H1 (cell line): Measurements from ENCODE around the gene PAQR4. TPM values are rescaled to one million over a fixed set of nuclear protein-coding genes. Genes with fewer than 3 reads are reported as not detected.

ENCODE experiments used
- CTCF ChIA-PET: fragments of 300-600 bp; sonication (Branson Sonifier 250); formaldehyde crosslinking; loops from one replicate; lab custom pipeline; 2021; ENCODE audit not compliant: partially characterized antibody; lab: Charles Lee
- POLR2A ChIA-PET: fragments of 300-600 bp; sonication (Branson Sonifier 250); formaldehyde crosslinking; loops from one replicate; lab custom pipeline; 2021; ENCODE audit warnings: inconsistent platforms; ENCODE audit not compliant: partially characterized antibody; lab: Charles Lee
- DNase-seq, 2 experiments: peaks; one replicate each; pipeline versions ENCODE4 v3.0.0 to v3.0.0-alpha.2; 2010 to 2022; ENCODE audit warnings: low spot score in 2 of 2, low read depth in 1 of 2, mixed read lengths in 1 of 2
- FAIRE-seq: peaks from 2 replicates; lab custom pipeline; 2011; peaks lifted over from hg19 to GRCh38; lab: Jason Lieb, UNC
- H2AFZ ChIP-seq: 2 replicates; pipeline ENCODE4 v1.8.1; 2012; ENCODE audit warnings: low read length, inconsistent platforms
- H2AK5ac ChIP-seq: 2 replicates; pipeline ENCODE4 v1.6.1; 2013; ENCODE audit warnings: low read depth, low read length
- H2BK120ac ChIP-seq: replicated peaks from 2 replicates; pipeline ENCODE3; 2013; ENCODE audit warnings: low read depth, low read length, inconsistent platforms
- H2BK12ac ChIP-seq: 2 replicates; pipeline ENCODE4 v1.6.1; 2013; ENCODE audit warnings: low read depth, low read length
- H2BK15ac ChIP-seq: 2 replicates; pipeline ENCODE4 v1.6.1; 2013; ENCODE audit warnings: low read length
- H2BK20ac ChIP-seq: 2 replicates; pipeline ENCODE4 v1.6.1; 2013; ENCODE audit warnings: low read length
- H2BK5ac ChIP-seq: 2 replicates; pipeline ENCODE4 v1.6.1; 2013; ENCODE audit warnings: low read depth, low read length
- H3K14ac ChIP-seq: 2 replicates; pipeline ENCODE4 v1.6.1; 2013; ENCODE audit warnings: inconsistent platforms; ENCODE audit not compliant: insufficient read length
- H3K18ac ChIP-seq: 2 replicates; pipeline ENCODE4 v1.6.1; 2013; ENCODE audit warnings: low read length; ENCODE audit errors: extremely low read depth
- H3K23ac ChIP-seq: 2 replicates; pipeline ENCODE4 v1.6.1; 2013; ENCODE audit warnings: inconsistent platforms; ENCODE audit not compliant: insufficient read length
- H3K23me2 ChIP-seq: 2 replicates; pipeline ENCODE4 v1.6.1; 2013; ENCODE audit warnings: low read depth, low read length
- H3K27ac ChIP-seq: 2 replicates; pipeline ENCODE4 v1.6.1; 2011; ENCODE audit warnings: low read depth, low read length, inconsistent platforms
- H3K27me3 ChIP-seq, 4 experiments: replicated peaks in 1 of 4; 1 replicate in 1 of 4; 2 replicates in 3 of 4; pipeline versions ENCODE4 v1.6.1 to v1.8.1; 2011 to 2013; ENCODE audit warnings: low read length in 3 of 4, mild to moderate bottlenecking in 3 of 4, inconsistent platforms in 2 of 4, mixed read lengths in 2 of 4, moderate library complexity in 1 of 4; ENCODE audit not compliant: control insufficient read depth in 3 of 4, insufficient read depth in 3 of 4; ENCODE audit errors: extremely low read depth in 1 of 4
- H3K36me3 ChIP-seq, 4 experiments: 2 replicates each; pipeline versions ENCODE4 v1.6.1 to v1.8.1; 2011 to 2013; ENCODE audit warnings: mild to moderate bottlenecking in 4 of 4, low read length in 3 of 4, moderate library complexity in 2 of 4, control low read depth in 1 of 4, inconsistent platforms in 1 of 4; ENCODE audit not compliant: insufficient read depth in 4 of 4, control insufficient read depth in 2 of 4
- H3K4ac ChIP-seq: replicated peaks from 2 replicates; pipeline ENCODE3; 2013; ENCODE audit warnings: low read length, low read depth, mixed read lengths, inconsistent platforms; ENCODE audit not compliant: insufficient read length
- H3K4me1 ChIP-seq, 4 experiments: replicated peaks in 1 of 4; 1 replicate in 1 of 4; 2 replicates in 3 of 4; pipeline versions ENCODE4 v1.6.1 to v1.8.1; 2011 to 2013; ENCODE audit warnings: low read length in 3 of 4, inconsistent platforms in 2 of 4, mixed read lengths in 1 of 4; ENCODE audit not compliant: insufficient read depth in 4 of 4, control insufficient read depth in 3 of 4
- H3K4me2 ChIP-seq, 2 experiments: 2 replicates each; pipeline versions ENCODE4 v1.6.1 to v1.8.1; 2011 to 2013; ENCODE audit warnings: low read depth in 2 of 2, low read length in 2 of 2, control low read depth in 1 of 2, inconsistent platforms in 1 of 2, mild to moderate bottlenecking in 1 of 2; ENCODE audit not compliant: insufficient read depth in 1 of 2
- H3K4me3 ChIP-seq, 4 experiments: fragments of 200-600, 300-600 bp in 1 of 4; sonication (generic), shearing (Covaris generic), sonication (Bioruptor Twin) in 1 of 4; 2 replicates each; pipeline versions ENCODE4 v1.5.1 to v1.8.1; 2011 to 2016; ENCODE audit warnings: low read length in 4 of 4, low read depth in 3 of 4, control low read depth in 2 of 4, inconsistent platforms in 2 of 4, mild to moderate bottlenecking in 2 of 4, mixed read lengths in 1 of 4, moderate library complexity in 1 of 4; ENCODE audit not compliant: insufficient read depth in 2 of 4; ENCODE audit errors: extremely low read depth in 1 of 4
- H3K56ac ChIP-seq: replicated peaks from 2 replicates; pipeline ENCODE3; 2013; ENCODE audit warnings: low read depth, mild to moderate bottlenecking, mixed read lengths, low read length, inconsistent platforms; ENCODE audit not compliant: insufficient read length
- H3K79me1 ChIP-seq: 2 replicates; pipeline ENCODE4 v1.6.1; 2013; ENCODE audit warnings: low read depth, low read length, control low read depth
- H3K79me2 ChIP-seq, 2 experiments: 2 replicates each; pipeline versions ENCODE4 v1.6.1 to v1.8.1; 2012 to 2013; ENCODE audit warnings: low read length in 2 of 2, mild to moderate bottlenecking in 2 of 2, inconsistent platforms in 1 of 2; ENCODE audit not compliant: insufficient read depth in 2 of 2, control insufficient read depth in 1 of 2
- H3K9ac ChIP-seq, 4 experiments: replicated peaks in 1 of 4; 1 replicate in 1 of 4; 2 replicates in 3 of 4; pipeline versions ENCODE4 v1.6.1 to v1.8.1; 2011 to 2013; ENCODE audit warnings: low read depth in 3 of 4, low read length in 3 of 4, control low read depth in 2 of 4, mild to moderate bottlenecking in 2 of 4, moderate library complexity in 2 of 4, inconsistent platforms in 1 of 4; ENCODE audit errors: extremely low read depth in 1 of 4
- H3K9me3 ChIP-seq, 2 experiments: 2 replicates each; pipeline versions ENCODE4 v1.6.1 to v1.8.1; 2012 to 2013; ENCODE audit warnings: mild to moderate bottlenecking in 2 of 2, moderate library complexity in 2 of 2, control low read depth in 1 of 2, inconsistent platforms in 1 of 2, low read depth in 1 of 2, low read length in 1 of 2, mixed read lengths in 1 of 2; ENCODE audit not compliant: insufficient read depth in 2 of 2
- H4K20me1 ChIP-seq, 2 experiments: replicated peaks in 1 of 2; 2 replicates each; pipeline versions ENCODE3 to v1.8.1; 2011 to 2013; ENCODE audit warnings: inconsistent platforms in 2 of 2, low read length in 2 of 2, mild to moderate bottlenecking in 1 of 2; ENCODE audit not compliant: insufficient read depth in 2 of 2, control insufficient read depth in 1 of 2
- H4K5ac ChIP-seq: 2 replicates; pipeline ENCODE4 v1.6.1; 2013; ENCODE audit warnings: low read length, low read depth, mixed read lengths, inconsistent platforms; ENCODE audit not compliant: insufficient read length
- H4K8ac ChIP-seq: 2 replicates; pipeline ENCODE4 v1.8.0; 2013; ENCODE audit warnings: mild to moderate bottlenecking, moderate library complexity, low read length, inconsistent platforms; ENCODE audit not compliant: insufficient read depth; ENCODE audit errors: extremely low read depth
- H4K91ac ChIP-seq: replicated peaks from 2 replicates; pipeline ENCODE3; 2013; ENCODE audit warnings: low read length, mixed read lengths, inconsistent platforms; ENCODE audit not compliant: insufficient read length
- E2F6 ChIP-seq: IDR thresholded peaks from 2 replicates; pipeline ENCODE4 v1.6.1; 2012; ENCODE audit warnings: inconsistent platforms
- MAX ChIP-seq: IDR thresholded peaks from 2 replicates; pipeline ENCODE4 v1.6.1; 2012; ENCODE audit warnings: inconsistent platforms
- SIRT6 ChIP-seq: IDR thresholded peaks from one replicate; pipeline ENCODE4 v1.7.1; 2012; ENCODE audit warnings: low read length, inconsistent platforms
- WGBS, 2 experiments: shearing (Covaris generic) in 1 of 2; methylation state at CpG; one replicate each; pipeline versions ENCODE4 v1.1.6 to v1.1.7; 2013 to 2015; ENCODE audit warnings: low lambda C conversion rate in 2 of 2, mixed read lengths in 2 of 2, inconsistent platforms in 1 of 2, low coverage in 1 of 2, missing lambda C conversion rate in 1 of 2; ENCODE audit not compliant: insufficient replicate concordance in 2 of 2, insufficient coverage in 1 of 2, insufficient read length in 1 of 2; ENCODE audit errors: extremely low coverage in 1 of 2, missing lambda C conversion rate in 1 of 2; 5-methylcytosine and 5-hydroxymethylcytosine counted together
- polyA plus RNA-seq, 7 experiments: library from polyadenylated mRNA; depleted of rRNA in 3 of 7; stranded (reverse) in 5 of 7; unstranded in 2 of 7; fragments of >200 nt in 5 of 7; fragments of 200-250 nt in 2 of 7; gene quantifications; 1 replicate in 5 of 7; 2 replicates in 1 of 7; 4 replicates in 1 of 7; pipeline versions ENCODE4 v1.2.1 to v1.2.3, GENCODE V29; 2011 to 2013; ENCODE audit warnings: missing spikeins in 2 of 7, mixed read lengths in 2 of 7
- total RNA-seq: library from RNA; stranded (reverse); fragmentation: NEBNext Ultra II Directional; extraction: Animal tissue kit (Norgen Biotek cat#: 25700); gene quantifications from 2 replicates; pipeline ENCODE4 v1.2.1, GENCODE V29; 2021

PAQR4 gene
- total and polyA plus RNA-seq, 2 of the 8 experiments (the other 6 are each of a cell fraction or from before 2014, with no cell fraction given) = 28.2 to 34.6 TPM

- H2BK20ac ChIP-seq = no peak overlapping the region
- no peak overlapping the region for H4K5ac ChIP-seq
- no peak for FAIRE-seq
- no peaks in the 10 kb centered on the region for H3K27me3 ChIP-seq
- no peak overlapping the region for H2AFZ ChIP-seq
- 93% methylated on average over 11 of the region's 11 CpGs; no CpG with 5 or more reads in 1 of the 2 experiments for WGBS, 2 experiments
- ChIA-PET CTCF (interaction anchor here (1.6 to 10.4 kb wide), 7 partner anchors 15 to 86 kb away, joined by 3 to 98 read pairs (median 13); partner anchors contain the start of gene FLYWCH1), POLR2A (interaction anchor here (1.3 kb wide), 2 partner anchors 27 to 46 kb away, joined by 3 to 4 read pairs; no protein-coding TSS in a partner anchor)
- H3K4me3 ChIP-seq = no peak overlapping the region
- H2BK120ac ChIP-seq = no peak overlapping the region
- no peak overlapping the region for H3K4me2 ChIP-seq
- H4K20me1 ChIP-seq = no peaks in the 10 kb centered on the region
- H4K8ac ChIP-seq = no peak overlapping the region; the same call in 1 of the 2 replicates
- no peaks in the 10 kb centered on the region; the same call in 1 of the 2 replicates for H3K23me2 ChIP-seq
- no peaks in the 10 kb centered on the region for H3K9me3 ChIP-seq
- H3K79me2 ChIP-seq = no peaks in the 10 kb centered on the region
- 0 out of 2 replicates have a peak, but pooled peaks cover 3% of the 10 kb centered on the region for H3K79me1 ChIP-seq
- H2BK15ac ChIP-seq = no peak overlapping the region
- no peak overlapping the region for H3K23ac ChIP-seq
- no peak overlapping the region for H3K56ac ChIP-seq
- no peak overlapping the region for H2AK5ac ChIP-seq
- H3K4me1 ChIP-seq = peaks cover 4 to 15% (median 10%) of the 10 kb centered on the region in 4 experiments
- peak overlapping the region; percentile 39; the same call in 1 of the 2 replicates for H2BK12ac ChIP-seq
- TF ChIP-seq SIRT6 = no peak
- TF ChIP-seq E2F6 = peak; percentile 53; the same call in 1 of the 2 replicates
- peak; percentile 21; the same call in 1 of the 2 replicates for TF ChIP-seq MAX
- TF ChIP-seq, all 59 proteins: peak for 2
- DNase-seq = no peak
- H3K27ac ChIP-seq = no peak overlapping the region
- H2BK5ac ChIP-seq = no peak overlapping the region
- H3K4ac ChIP-seq = no peak overlapping the region
- no peak overlapping the region for H4K91ac ChIP-seq
- H3K14ac ChIP-seq = no peak overlapping the region
- peaks cover 0 to 6% (median 0%) of the 10 kb centered on the region in 4 experiments; a peak in 2 of 8 replicates for H3K36me3 ChIP-seq
- no peak overlapping the region for H3K18ac ChIP-seq
- no peak overlapping the region for H3K9ac ChIP-seq
Measured at GRCh38 chr16:2928796-2929195, 40.4 kb upstream of the PAQR4 start.
